ENCODE data around the gene LOXHD1. TPM values are rescaled to one million over a fixed set of nuclear protein-coding genes. Genes with fewer than 3 reads are reported as not detected.

Gene LOXHD1
- total RNA-seq, 1 experiment from 2014 or later = 0.35 TPM

GRCh38 chr18:46452820-46453219 lies 204.2 kb downstream of the LOXHD1 start:
- TF ChIP-seq EMX1 (CRISPR knock-in tag; IDR thresholded peaks at IDR 0.05) (no peak), PRDM15 (CRISPR knock-in tag; IDR thresholded peaks at IDR 0.05) (no peak), E2F1 (CRISPR knock-in tag; IDR thresholded peaks at IDR 0.05) (no peak), ZMAT4 (CRISPR knock-in tag; IDR thresholded peaks at IDR 0.05) (no peak), NFE2L1 (CRISPR knock-in tag; IDR thresholded peaks at IDR 0.05) (no peak), ZNF121 (CRISPR knock-in tag; IDR thresholded peaks at IDR 0.05) (no peak), FOXJ3 (CRISPR knock-in tag; IDR thresholded peaks at IDR 0.05; ENCODE audit: borderline replicate concordance) (no peak), ZSCAN18 (CRISPR knock-in tag; IDR thresholded peaks at IDR 0.05) (no peak), ZNF396 (CRISPR knock-in tag; IDR thresholded peaks at IDR 0.05; ENCODE audit: borderline replicate concordance) (no peak), KAT7 (CRISPR knock-in tag; IDR thresholded peaks at IDR 0.05; ENCODE audit: borderline replicate concordance) (no peak), ZNF423 (CRISPR knock-in tag; IDR thresholded peaks at IDR 0.05) (no peak), MXD4 (CRISPR knock-in tag; IDR thresholded peaks at IDR 0.05; ENCODE audit: borderline replicate concordance) (no peak), SMAD3 (CRISPR knock-in tag; IDR thresholded peaks at IDR 0.05; ENCODE audit: borderline replicate concordance) (no peak), STAT6 (CRISPR knock-in tag; conservative IDR thresholded peaks at IDR 0.05; ENCODE audit: low read depth) (no peak), IRF1 (CRISPR knock-in tag; IDR thresholded peaks at IDR 0.05) (no peak), USF1 (CRISPR knock-in tag; IDR thresholded peaks at IDR 0.05) (no peak), SP1 (CRISPR knock-in tag; conservative IDR thresholded peaks at IDR 0.05) (no peak), E2F5 (CRISPR knock-in tag; IDR thresholded peaks at IDR 0.05) (no peak), ZNF416 (CRISPR knock-in tag; IDR thresholded peaks at IDR 0.05) (no peak)
- ChIA-PET POLR2A (no interaction called here), CTCF (interaction anchor here (0.8 to 1.4 kb wide), 2 partner anchors 66 to 172 kb away, joined by 3 to 5 read pairs; no protein-coding TSS in a partner anchor)
- no peak for ATAC-seq
- Mint-ChIP-seq H3K27me3 (ENCODE audit: low read depth) (peaks cover 13% of the 10 kb centered on the region), H3K9me3 (peaks cover 25% of the 10 kb centered on the region), H3K4me1 (peaks cover 24% of the 10 kb centered on the region), H3K36me3 (peaks cover 30% of the 10 kb centered on the region), H3K4me3 (no peak overlapping the region), H3K27ac (no peak overlapping the region)
- no peak for DNase-seq (ENCODE audit: low spot score)
